Glutamatergic neuron (in vitro differentiated cells): ENCODE data around the gene ZNF530. TPM values are rescaled to one million over a fixed set of nuclear protein-coding genes. Genes with fewer than 3 reads are reported as not detected.

Source experiments
- DNase-seq: peaks from one replicate; pipeline ENCODE4 v3.0.0; 2022
- H3K27ac Mint-ChIP-seq: one replicate; pipeline ENCODE4 v1.8.0; 2020; ENCODE audit warnings: mild to moderate bottlenecking, mixed read lengths, inconsistent platforms; ENCODE audit not compliant: unreplicated experiment
- H3K27me3 Mint-ChIP-seq: one replicate; pipeline ENCODE4 v1.8.0; 2020; ENCODE audit warnings: mild to moderate bottlenecking, moderate library complexity, mixed read lengths, inconsistent platforms; ENCODE audit not compliant: unreplicated experiment
- H3K36me3 Mint-ChIP-seq: one replicate; pipeline ENCODE4 v1.8.0; 2020; ENCODE audit warnings: mild to moderate bottlenecking, mixed read lengths, inconsistent platforms; ENCODE audit not compliant: unreplicated experiment
- H3K4me1 Mint-ChIP-seq: one replicate; pipeline ENCODE4 v1.8.0; 2020; ENCODE audit warnings: mild to moderate bottlenecking, low read depth, mixed read lengths, inconsistent platforms; ENCODE audit not compliant: unreplicated experiment
- H3K4me3 Mint-ChIP-seq: one replicate; pipeline ENCODE4 v1.8.0; 2020; ENCODE audit warnings: mild to moderate bottlenecking, mixed read lengths, inconsistent platforms; ENCODE audit not compliant: unreplicated experiment
- H3K9me3 Mint-ChIP-seq: one replicate; pipeline ENCODE4 v1.8.0; 2020; ENCODE audit warnings: mild to moderate bottlenecking, moderate library complexity, mixed read lengths, inconsistent platforms; ENCODE audit not compliant: unreplicated experiment
- total RNA-seq: library from RNA; stranded (reverse); fragmentation: NEBNext Ultra II Directional; extraction: Animal tissue kit (Norgen Biotek cat#: 25700); gene quantifications from one replicate; pipeline ENCODE4 v1.2.1, GENCODE V29; 2021; ENCODE audit not compliant: unreplicated experiment
- TF ChIP-seq, protein P1 (sequence below): fragments of 200-600 bp; sonication (generic); IDR thresholded peaks from one replicate; pipeline ENCODE4 v1.5.0; 2021; ENCODE audit not compliant: partially characterized antibody, unreplicated experiment

The ZNF530 gene
- total RNA-seq, 1 donor from 2014 or later: 4.6 TPM

DNA sequence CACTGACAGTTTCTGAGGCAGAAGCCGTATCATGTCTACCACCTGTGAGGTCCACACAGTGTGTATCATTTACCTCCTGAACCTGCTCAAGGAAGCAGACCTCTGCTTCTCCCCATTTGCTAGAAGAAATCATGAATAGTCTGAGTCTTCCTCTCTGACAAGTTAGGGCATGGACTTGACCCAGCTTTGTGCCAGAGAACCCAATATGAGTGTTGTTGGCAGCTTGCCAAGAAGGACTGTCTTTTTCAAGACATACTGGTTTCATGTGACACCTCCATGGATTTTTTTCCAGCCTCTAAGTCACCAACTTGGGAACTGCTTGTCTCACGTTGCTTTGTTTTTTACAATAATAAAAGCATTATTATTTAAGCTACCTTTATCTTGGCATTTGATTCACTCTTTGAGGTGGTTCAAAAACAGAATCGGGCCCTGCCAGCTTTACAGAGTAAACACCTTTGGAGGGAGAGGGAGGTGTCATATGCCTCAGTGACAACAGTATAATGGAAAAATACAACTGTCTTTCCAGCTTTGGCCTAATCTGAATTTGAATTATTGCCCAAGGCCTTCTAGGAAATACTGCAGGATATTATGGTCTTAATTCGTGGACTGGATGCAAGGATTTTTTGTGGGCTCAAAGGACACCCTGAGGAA, 42.8 kb downstream of the ZNF530 start:
- H3K4me3 Mint-ChIP-seq: no peak overlapping the region
- H3K36me3 Mint-ChIP-seq: peaks cover 47% of the 10 kb centered on the region
- TF ChIP-seq, protein P1, sequence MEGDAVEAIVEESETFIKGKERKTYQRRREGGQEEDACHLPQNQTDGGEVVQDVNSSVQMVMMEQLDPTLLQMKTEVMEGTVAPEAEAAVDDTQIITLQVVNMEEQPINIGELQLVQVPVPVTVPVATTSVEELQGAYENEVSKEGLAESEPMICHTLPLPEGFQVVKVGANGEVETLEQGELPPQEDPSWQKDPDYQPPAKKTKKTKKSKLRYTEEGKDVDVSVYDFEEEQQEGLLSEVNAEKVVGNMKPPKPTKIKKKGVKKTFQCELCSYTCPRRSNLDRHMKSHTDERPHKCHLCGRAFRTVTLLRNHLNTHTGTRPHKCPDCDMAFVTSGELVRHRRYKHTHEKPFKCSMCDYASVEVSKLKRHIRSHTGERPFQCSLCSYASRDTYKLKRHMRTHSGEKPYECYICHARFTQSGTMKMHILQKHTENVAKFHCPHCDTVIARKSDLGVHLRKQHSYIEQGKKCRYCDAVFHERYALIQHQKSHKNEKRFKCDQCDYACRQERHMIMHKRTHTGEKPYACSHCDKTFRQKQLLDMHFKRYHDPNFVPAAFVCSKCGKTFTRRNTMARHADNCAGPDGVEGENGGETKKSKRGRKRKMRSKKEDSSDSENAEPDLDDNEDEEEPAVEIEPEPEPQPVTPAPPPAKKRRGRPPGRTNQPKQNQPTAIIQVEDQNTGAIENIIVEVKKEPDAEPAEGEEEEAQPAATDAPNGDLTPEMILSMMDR: no peak
- no peak overlapping the region for H3K27ac Mint-ChIP-seq
- H3K9me3 Mint-ChIP-seq: peaks cover 8% of the 10 kb centered on the region
- no peaks in the 10 kb centered on the region for H3K27me3 Mint-ChIP-seq
- DNase-seq: no peak
- H3K4me1 Mint-ChIP-seq: no peaks in the 10 kb centered on the region

DNA sequence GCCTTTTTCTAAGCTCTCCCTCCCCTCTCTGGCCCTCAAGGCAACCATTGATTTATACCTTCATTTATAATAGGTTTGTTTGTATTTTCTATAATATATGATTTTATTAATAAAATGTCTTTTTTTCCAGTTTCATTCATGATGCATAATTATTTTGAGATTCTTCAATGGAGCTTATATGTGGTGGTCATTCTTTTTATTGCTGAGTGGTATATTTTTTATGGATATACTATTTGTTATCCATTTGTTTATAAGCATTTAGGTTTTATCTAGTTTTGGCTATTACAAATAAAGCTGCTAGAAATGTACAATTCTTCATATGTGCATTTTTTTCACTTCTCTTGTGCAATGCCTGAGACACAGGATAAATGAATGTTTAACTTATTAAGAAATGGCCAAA, 44.0 kb downstream of the ZNF530 start:
- no peak for DNase-seq
- Mint-ChIP-seq H3K36me3 (peaks cover 38% of the 10 kb centered on the region), H3K4me3 (no peak overlapping the region), H3K4me1 (no peaks in the 10 kb centered on the region), H3K9me3 (peaks cover 4% of the 10 kb centered on the region), H3K27me3 (no peaks in the 10 kb centered on the region), H3K27ac (no peak overlapping the region)
- TF ChIP-seq, protein P1: no peak

DNA sequence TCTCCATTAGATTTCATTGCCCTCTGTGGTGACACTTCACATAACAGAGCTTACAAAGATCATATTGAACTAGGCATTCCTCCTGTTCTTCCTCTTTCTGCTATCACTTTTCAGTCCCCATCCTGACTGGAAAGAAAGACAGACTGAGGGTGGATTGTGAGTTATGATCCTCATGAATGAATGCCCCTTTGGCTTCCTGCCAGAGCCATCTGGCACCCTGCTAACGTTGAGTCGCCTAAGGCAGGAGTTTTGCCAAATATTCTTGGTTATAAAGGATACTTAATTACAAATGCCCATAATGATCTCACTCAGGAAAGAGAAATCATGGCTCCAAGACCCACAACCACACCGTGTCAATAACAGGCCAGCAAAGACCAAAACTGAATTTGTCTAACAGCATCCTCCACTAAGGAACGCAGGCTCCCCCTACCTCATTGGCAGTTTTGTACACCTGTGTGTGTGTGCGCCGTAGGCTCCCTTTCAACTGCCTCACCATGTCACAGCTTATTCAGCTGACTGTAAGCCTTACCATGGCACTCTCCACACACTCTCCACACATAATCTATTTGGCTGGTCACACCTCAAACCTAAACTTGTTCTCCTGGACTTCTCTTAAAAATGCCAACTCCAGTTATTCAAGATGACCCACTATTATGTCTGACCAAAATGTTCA, 48.8 kb downstream of the ZNF530 start:
- H3K27me3 Mint-ChIP-seq: peaks cover 7% of the 10 kb centered on the region
- TF ChIP-seq, protein P1: no peak
- H3K4me1 Mint-ChIP-seq: no peaks in the 10 kb centered on the region
- H3K9me3 Mint-ChIP-seq: no peaks in the 10 kb centered on the region
- H3K4me3 Mint-ChIP-seq: no peak overlapping the region
- DNase-seq: no peak
- H3K27ac Mint-ChIP-seq: no peak overlapping the region
- H3K36me3 Mint-ChIP-seq: peaks cover 3% of the 10 kb centered on the region

GRCh38 chr19:57651654-57651996, 51.9 kb downstream of the ZNF530 start:
- Mint-ChIP-seq H3K4me1 (no peaks in the 10 kb centered on the region), H3K9me3 (peaks cover 2% of the 10 kb centered on the region), H3K27ac (no peak overlapping the region), H3K27me3 (peaks cover 7% of the 10 kb centered on the region), H3K36me3 (peaks cover 4% of the 10 kb centered on the region), H3K4me3 (no peak overlapping the region)
- TF ChIP-seq, protein P1: no peak
- DNase-seq: no peak

DNA sequence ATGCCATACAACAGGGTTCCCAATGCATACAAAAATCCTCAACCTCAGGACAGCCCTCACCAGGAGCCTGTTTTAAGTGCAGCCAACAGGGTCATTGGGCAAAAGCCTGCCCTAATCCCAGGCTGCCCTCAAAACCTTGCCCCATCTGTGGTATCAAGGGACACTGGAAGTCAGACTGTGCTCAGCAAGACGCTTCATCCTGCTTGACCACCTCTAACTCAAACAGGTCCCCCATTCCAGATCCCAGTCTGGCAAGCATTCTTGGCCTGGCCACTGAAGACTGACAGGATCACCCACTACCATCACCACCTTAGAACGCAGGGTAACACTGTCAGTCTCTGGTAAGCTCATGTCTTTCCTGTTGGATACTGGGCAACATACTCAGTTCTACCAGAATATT, 54.0 kb downstream of the ZNF530 start:
- TF ChIP-seq, protein P1: no peak
- H3K4me1 Mint-ChIP-seq: no peaks in the 10 kb centered on the region
- H3K36me3 Mint-ChIP-seq: peaks cover 4% of the 10 kb centered on the region
- no peak overlapping the region for H3K27ac Mint-ChIP-seq
- DNase-seq: no peak
- H3K4me3 Mint-ChIP-seq: no peak overlapping the region
- H3K9me3 Mint-ChIP-seq: peaks cover 2% of the 10 kb centered on the region
- peaks cover 7% of the 10 kb centered on the region for H3K27me3 Mint-ChIP-seq
